ENCODE data around the gene SRGAP1. TPM values are rescaled to one million over a fixed set of nuclear protein-coding genes. Genes with fewer than 3 reads are reported as not detected.

The SRGAP1 gene
- total RNA-seq, 6 experiments from 2014 or later = 1.3 to 5.0 (median 3.0) TPM

DNA sequence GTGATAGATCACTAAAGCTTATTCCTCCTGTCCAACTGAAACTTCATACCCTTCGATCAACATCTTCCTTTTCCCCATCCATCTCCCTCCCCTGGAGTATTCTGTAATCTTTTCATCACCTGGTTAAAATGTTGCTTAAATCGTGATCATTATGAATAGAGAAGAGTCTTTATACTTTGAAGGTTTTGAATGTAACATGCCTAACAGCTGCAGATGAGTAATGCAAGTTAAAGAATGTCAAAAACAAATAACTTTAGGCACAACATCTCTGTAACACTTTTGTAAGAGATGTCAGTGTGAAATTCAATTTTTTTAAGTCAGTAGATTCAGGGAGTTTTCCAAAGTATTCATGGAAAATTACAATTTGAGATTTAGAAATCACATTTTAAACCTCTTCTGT, 39.8 kb upstream of the SRGAP1 start:
- no peaks in the 10 kb centered on the region for H3K27me3 ChIP-seq
- no peak for TF ChIP-seq POLR2A (IDR thresholded peaks at IDR 0.05)
- TF ChIP-seq, protein P1, sequence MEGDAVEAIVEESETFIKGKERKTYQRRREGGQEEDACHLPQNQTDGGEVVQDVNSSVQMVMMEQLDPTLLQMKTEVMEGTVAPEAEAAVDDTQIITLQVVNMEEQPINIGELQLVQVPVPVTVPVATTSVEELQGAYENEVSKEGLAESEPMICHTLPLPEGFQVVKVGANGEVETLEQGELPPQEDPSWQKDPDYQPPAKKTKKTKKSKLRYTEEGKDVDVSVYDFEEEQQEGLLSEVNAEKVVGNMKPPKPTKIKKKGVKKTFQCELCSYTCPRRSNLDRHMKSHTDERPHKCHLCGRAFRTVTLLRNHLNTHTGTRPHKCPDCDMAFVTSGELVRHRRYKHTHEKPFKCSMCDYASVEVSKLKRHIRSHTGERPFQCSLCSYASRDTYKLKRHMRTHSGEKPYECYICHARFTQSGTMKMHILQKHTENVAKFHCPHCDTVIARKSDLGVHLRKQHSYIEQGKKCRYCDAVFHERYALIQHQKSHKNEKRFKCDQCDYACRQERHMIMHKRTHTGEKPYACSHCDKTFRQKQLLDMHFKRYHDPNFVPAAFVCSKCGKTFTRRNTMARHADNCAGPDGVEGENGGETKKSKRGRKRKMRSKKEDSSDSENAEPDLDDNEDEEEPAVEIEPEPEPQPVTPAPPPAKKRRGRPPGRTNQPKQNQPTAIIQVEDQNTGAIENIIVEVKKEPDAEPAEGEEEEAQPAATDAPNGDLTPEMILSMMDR (IDR thresholded peaks at IDR 0.05) = no peak
- DNase-seq (no peak), ATAC-seq (no peak)
- H3K27ac ChIP-seq = no peak overlapping the region
- no peak overlapping the region for H3K4me3 ChIP-seq
- H3K4me1 ChIP-seq = peaks cover 0 to 13% (median 5%) of the 10 kb centered on the region in 4 donors
- 80% methylated on average over 2 of the region's 2 CpGs for WGBS (ENCODE audit: insufficient coverage, low coverage, low lambda C conversion rate, missing lambda C conversion rate)
- no peaks in the 10 kb centered on the region for H3K36me3 ChIP-seq
- H3K9me3 ChIP-seq = no peaks in the 10 kb centered on the region
- intact Hi-C loops (cut with DNase I) = no loop called here

DNA sequence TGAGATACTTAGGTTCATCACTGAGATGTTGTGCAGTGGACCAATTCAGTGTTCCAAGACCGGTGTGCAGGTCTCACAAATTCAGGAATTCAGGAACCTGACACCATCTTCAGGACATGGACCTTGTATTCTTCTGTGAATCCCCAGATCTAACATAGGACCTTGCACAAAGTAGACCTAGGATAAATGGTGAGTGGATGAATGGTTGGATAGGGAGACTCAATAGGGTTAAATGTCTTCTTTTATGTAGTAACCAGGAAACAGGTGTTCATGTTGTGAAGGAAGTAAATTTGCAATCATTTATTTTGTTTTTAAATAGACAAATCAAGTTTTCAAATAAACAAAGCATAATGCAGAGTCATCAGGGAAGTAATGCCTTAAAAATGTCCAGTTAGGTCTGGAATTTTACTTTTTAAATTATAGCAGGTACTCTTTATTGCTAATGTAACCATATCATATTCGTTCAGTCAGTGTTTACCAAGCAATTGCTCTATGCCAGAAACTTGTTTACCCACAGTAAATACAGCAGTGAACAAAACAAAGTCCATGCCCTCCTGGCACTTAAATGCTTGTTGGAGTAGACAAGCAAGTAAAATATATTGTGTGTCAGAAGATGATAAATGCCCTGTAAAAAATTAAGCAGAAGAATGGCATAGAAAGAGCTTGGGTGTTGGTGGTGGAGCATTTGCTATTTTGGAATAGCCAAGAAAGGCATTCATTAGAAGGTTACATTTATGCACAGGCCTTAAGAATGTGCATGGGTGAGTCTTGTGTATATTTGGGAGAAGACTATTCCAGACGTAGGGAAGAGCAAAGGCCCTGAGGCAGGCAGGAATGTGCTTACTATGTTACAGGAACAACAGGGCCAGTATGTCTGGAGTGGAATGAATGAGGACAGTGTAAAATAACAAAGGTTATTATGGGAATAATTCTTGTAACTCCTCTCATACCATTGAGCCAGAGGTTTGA, 38.5 kb upstream of the SRGAP1 start:
- intact Hi-C loops (cut with DNase I) = no loop called here
- peak in 1 of 3 donors; percentile 74 for DNase-seq
- peak; percentile 95 to 98 (median 97) for ATAC-seq
- no peak for TF ChIP-seq POLR2A (IDR thresholded peaks at IDR 0.05)
- TF ChIP-seq, protein P1 (IDR thresholded peaks at IDR 0.05) = no peak
- no peaks in the 10 kb centered on the region for H3K9me3 ChIP-seq
- H3K36me3 ChIP-seq = no peaks in the 10 kb centered on the region
- H3K4me1 ChIP-seq = peaks cover 0 to 18% (median 5%) of the 10 kb centered on the region in 4 donors
- no peaks in the 10 kb centered on the region for H3K27me3 ChIP-seq
- no peak overlapping the region for H3K4me3 ChIP-seq
- WGBS (ENCODE audit: insufficient coverage, low coverage, low lambda C conversion rate, missing lambda C conversion rate) = 35% methylated on average over 3 of the region's 3 CpGs
- H3K27ac ChIP-seq = peak overlapping the region in 2 of 3 donors; percentile 31 to 35

DNA sequence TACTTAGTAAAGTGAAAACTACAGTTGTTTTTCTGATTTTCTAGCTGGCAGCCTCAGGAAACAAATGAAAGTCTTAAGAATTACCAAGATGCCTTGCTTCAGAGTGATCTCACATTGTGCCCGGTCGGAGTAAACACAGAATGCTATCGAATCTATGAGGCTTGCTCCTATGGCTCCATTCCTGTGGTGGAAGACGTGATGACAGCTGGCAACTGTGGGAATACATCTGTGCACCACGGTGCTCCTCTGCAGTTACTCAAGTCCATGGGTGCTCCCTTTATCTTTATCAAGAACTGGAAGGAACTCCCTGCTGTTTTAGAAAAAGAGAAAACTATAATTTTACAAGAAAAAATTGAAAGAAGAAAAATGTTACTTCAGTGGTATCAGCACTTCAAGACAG, 35.9 kb upstream of the SRGAP1 start:
- no peak overlapping the region for H3K27ac ChIP-seq
- WGBS (ENCODE audit: insufficient coverage, low coverage, low lambda C conversion rate, missing lambda C conversion rate) = 87% methylated on average over 5 of the region's 5 CpGs
- H3K4me3 ChIP-seq = no peak overlapping the region
- ATAC-seq = no peak
- H3K36me3 ChIP-seq = no peaks in the 10 kb centered on the region
- intact Hi-C loops (cut with DNase I) = no loop called here
- DNase-seq = no peak
- TF ChIP-seq POLR2A (IDR thresholded peaks at IDR 0.05) = no peak
- TF ChIP-seq, protein P1 (IDR thresholded peaks at IDR 0.05) = no peak
- peaks cover 0 to 29% (median 5%) of the 10 kb centered on the region in 4 donors for H3K4me1 ChIP-seq
- no peaks in the 10 kb centered on the region for H3K9me3 ChIP-seq
- H3K27me3 ChIP-seq = no peaks in the 10 kb centered on the region

DNA sequence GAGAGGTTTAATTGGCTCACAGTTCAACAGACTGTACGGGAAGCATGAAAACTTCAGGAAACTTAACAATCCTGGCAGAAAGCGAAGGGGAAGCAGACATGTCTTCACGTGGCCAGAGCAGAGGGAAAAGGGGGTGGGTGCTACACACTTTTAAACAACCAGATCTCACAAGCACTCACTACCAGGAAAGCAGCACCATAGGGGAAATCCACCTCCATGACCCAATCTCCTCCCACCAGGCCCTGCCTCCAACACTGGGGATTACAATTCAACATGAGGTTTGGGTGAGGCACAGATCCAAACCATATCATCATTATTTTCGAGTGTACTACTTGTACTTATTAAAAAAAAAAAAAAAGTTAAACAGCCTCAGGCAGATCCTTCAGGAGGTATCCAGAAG, 34.9 kb upstream of the SRGAP1 start:
- Histone ChIP-seq H3K27me3 (no peaks in the 10 kb centered on the region), H3K4me1 (peaks cover 0 to 31% (median 8%) of the 10 kb centered on the region in 4 donors), H3K4me3 (no peak overlapping the region), H3K36me3 (no peaks in the 10 kb centered on the region), H3K27ac (no peak overlapping the region), H3K9me3 (no peaks in the 10 kb centered on the region)
- no peak for ATAC-seq
- no peak for DNase-seq
- TF ChIP-seq, protein P1 (IDR thresholded peaks at IDR 0.05) = no peak
- no peak for TF ChIP-seq POLR2A (IDR thresholded peaks at IDR 0.05)
- intact Hi-C loops (cut with DNase I) = no loop called here
- WGBS (ENCODE audit: insufficient coverage, low coverage, low lambda C conversion rate, missing lambda C conversion rate) = 72% methylated on average over 4 of the region's 4 CpGs

Measured in right lobe of liver (tissue), 6 donors.